ENCODE measurements around the gene SERINC5.
"Not testable (repeated sequence)": the region's sequence is repeated elsewhere in the genome, so short reads cannot be mapped to it uniquely, and the experiment has no call there.

SERINC5 gene

GRCh38 chr5:80225189-80225933 is 30.5 kb downstream of the SERINC5 start:
- DNase-seq, result no peak

- DNase-seq, result no peak
Measured at GRCh38 chr5:80223561-80223960, 32.3 kb downstream of the SERINC5 start.

- no peak for DNase-seq
Measured at GRCh38 chr5:80220245-80220897, 35.5 kb downstream of the SERINC5 start.

GRCh38 chr5:80219391-80219790 is 36.5 kb downstream of the SERINC5 start:
- no peak for DNase-seq

GRCh38 chr5:80217667-80218066 is 38.2 kb downstream of the SERINC5 start:
- DNase-seq, result no peak

GRCh38 chr5:80216753-80217596 is 38.9 kb downstream of the SERINC5 start:
- no peak for DNase-seq

- no peak for DNase-seq
Measured at GRCh38 chr5:80216096-80216495, 39.8 kb downstream of the SERINC5 start.

GRCh38 chr5:80215523-80215922 is 40.3 kb downstream of the SERINC5 start:
- DNase-seq, result no peak

GRCh38 chr5:80213466-80213865 is 42.4 kb downstream of the SERINC5 start:
- no peak for DNase-seq

GRCh38 chr5:80212171-80212667 is 43.6 kb downstream of the SERINC5 start:
- DNase-seq, result no peak

GRCh38 chr5:80211327-80211726 is 44.5 kb downstream of the SERINC5 start:
- DNase-seq, result no peak

- no peak for DNase-seq
Measured at GRCh38 chr5:80210014-80210413, 45.8 kb downstream of the SERINC5 start.

- DNase-seq, result no peak
Measured at GRCh38 chr5:80208381-80208780, 47.5 kb downstream of the SERINC5 start.

GRCh38 chr5:80207832-80208231 is 48.0 kb downstream of the SERINC5 start:
- DNase-seq, result no peak

- no peak for DNase-seq
Measured at GRCh38 chr5:80206282-80206681, 49.6 kb downstream of the SERINC5 start.

- DNase-seq, result no peak
Measured at GRCh38 chr5:80205846-80206245, 50.0 kb downstream of the SERINC5 start.

GRCh38 chr5:80204808-80205614 is 50.8 kb downstream of the SERINC5 start:
- no peak for DNase-seq

- not testable (repeated sequence) for DNase-seq
Measured at GRCh38 chr5:80201763-80202162, 54.1 kb downstream of the SERINC5 start.

GRCh38 chr5:80198920-80199319 is 56.9 kb downstream of the SERINC5 start:
- DNase-seq, result no peak

GRCh38 chr5:80198399-80198798 is 57.4 kb downstream of the SERINC5 start:
- DNase-seq, result no peak

GRCh38 chr5:80195837-80196400 is 59.9 kb downstream of the SERINC5 start:
- no peak for DNase-seq

GRCh38 chr5:80194468-80194867 is 61.4 kb downstream of the SERINC5 start:
- no peak for DNase-seq
